Cardiac muscle cell (in vitro differentiated cells and primary cell): ENCODE measurements around the gene RTP5. TPM values are rescaled to one million over a fixed set of nuclear protein-coding genes. Genes with fewer than 3 reads are reported as not detected.

ENCODE experiments used
- DNase-seq, 2 donors: peaks; one replicate each; pipeline versions ENCODE4 v3.0.0 to v3.0.0-alpha.2; 2010 to 2017; ENCODE audit warnings: low read depth in 1 of 2, low spot score in 1 of 2
- H3K27ac ChIP-seq: fragments of 200-600 bp; sonication (generic); 2 replicates; pipeline ENCODE4 v1.5.1; 2016
- H3K27me3 ChIP-seq: fragments of 200-600 bp; sonication (generic); 2 replicates; pipeline ENCODE4 v1.6.0; 2016; ENCODE audit warnings: control low read depth
- H3K36me3 ChIP-seq: fragments of 200-600 bp; sonication (generic); 2 replicates; pipeline ENCODE4 v1.5.1; 2016; ENCODE audit warnings: control low read depth
- H3K4me1 ChIP-seq: fragments of 200-600 bp; sonication (generic); 2 replicates; pipeline ENCODE4 v1.8.1; 2017; ENCODE audit warnings: low read depth, mild to moderate bottlenecking, mixed run types
- H3K4me3 ChIP-seq: fragments of 200-600 bp; sonication (generic); 2 replicates; pipeline ENCODE4 v1.5.1; 2016; ENCODE audit warnings: mild to moderate bottlenecking
- H3K9me3 ChIP-seq: fragments of 200-600 bp; sonication (generic); 2 replicates; pipeline ENCODE4 v1.5.1; 2017; ENCODE audit warnings: low read depth, mild to moderate bottlenecking, control low read depth
- CTCF ChIP-seq: IDR thresholded peaks from 2 replicates; pipeline ENCODE4 v1.5.1; 2012; ENCODE audit warnings: low read depth, mild to moderate bottlenecking, low read length
- polyA plus RNA-seq: library from polyadenylated mRNA; unstranded; fragments of >200 nt; fragmentation: Nextera tagmentation; extraction: Ambion mirVana; gene quantifications from 2 replicates; pipeline ENCODE4 v1.2.1, GENCODE V29; 2016
- total RNA-seq: library from RNA; depleted of rRNA; stranded (reverse); fragments of >200 nt; gene quantifications from 2 replicates; pipeline ENCODE4 v1.2.3, GENCODE V29; 2016

Gene RTP5
- total and polyA plus RNA-seq, 2 experiments from 2014 or later, result not detected

GRCh38 chr2:241850544-241851324 is 18.8 kb upstream of the RTP5 start:
- Histone ChIP-seq H3K27ac (no peak overlapping the region), H3K4me1 (no peaks in the 10 kb centered on the region), H3K4me3 (no peak overlapping the region), H3K27me3 (peaks cover 3% of the 10 kb centered on the region), H3K36me3 (no peaks in the 10 kb centered on the region), H3K9me3 (no peaks in the 10 kb centered on the region)
- TF ChIP-seq CTCF, result no peak
- DNase-seq, result no peak

GRCh38 chr2:241851325-241852115 is 18.0 kb upstream of the RTP5 start:
- DNase-seq, result no peak
- Histone ChIP-seq H3K27me3 (peaks cover under 1% of the 10 kb centered on the region), H3K9me3 (no peaks in the 10 kb centered on the region), H3K4me1 (no peaks in the 10 kb centered on the region), H3K27ac (no peak overlapping the region), H3K36me3 (no peaks in the 10 kb centered on the region), H3K4me3 (no peak overlapping the region)
- TF ChIP-seq CTCF, result no peak

GRCh38 chr2:241852116-241852980 is 17.2 kb upstream of the RTP5 start:
- Histone ChIP-seq H3K4me1 (no peaks in the 10 kb centered on the region), H3K9me3 (no peaks in the 10 kb centered on the region), H3K27ac (no peak overlapping the region), H3K4me3 (no peak overlapping the region), H3K27me3 (no peaks in the 10 kb centered on the region), H3K36me3 (no peaks in the 10 kb centered on the region)
- TF ChIP-seq CTCF, result no peak
- DNase-seq, result no peak

DNA sequence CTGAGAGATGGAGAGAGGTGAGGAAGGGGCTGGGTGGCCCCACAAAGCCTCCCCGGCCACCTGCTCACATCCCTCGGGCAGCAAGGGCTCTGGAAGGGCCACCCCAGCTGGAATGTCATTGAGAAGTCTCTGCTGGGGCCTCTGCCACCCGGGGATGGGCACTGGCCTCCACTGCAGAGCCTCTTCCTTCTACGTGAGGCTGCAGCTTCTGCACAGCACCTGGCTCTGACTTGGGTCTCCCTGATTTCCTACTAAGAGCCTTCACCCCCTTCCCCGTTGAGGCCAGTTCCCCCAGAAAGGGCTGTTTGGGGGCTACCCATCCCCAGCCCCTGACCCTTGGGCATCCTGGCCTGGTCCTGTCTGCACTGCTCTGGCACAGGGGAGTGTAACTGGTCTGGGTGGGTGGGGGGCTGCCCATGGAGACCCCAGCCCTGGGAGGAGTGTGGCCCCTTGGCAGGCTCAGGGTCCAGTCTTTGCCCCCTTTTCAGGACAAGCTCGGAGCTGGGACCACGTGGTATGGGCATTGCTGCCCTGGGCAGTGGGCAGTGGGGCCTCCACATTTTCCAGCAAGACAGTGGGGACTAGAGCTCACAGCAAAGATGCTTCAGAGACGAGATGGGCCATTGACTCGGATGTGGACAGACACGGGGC is 16.4 kb upstream of the RTP5 start:
- H3K27me3 ChIP-seq, result no peaks in the 10 kb centered on the region
- no peaks in the 10 kb centered on the region for H3K4me1 ChIP-seq
- H3K9me3 ChIP-seq, result no peaks in the 10 kb centered on the region
- no peak overlapping the region for H3K4me3 ChIP-seq
- no peak overlapping the region for H3K27ac ChIP-seq
- no peak for DNase-seq
- TF ChIP-seq CTCF, result no peak
- no peaks in the 10 kb centered on the region for H3K36me3 ChIP-seq
